D721Med (cell line): ENCODE measurements around the gene STX3.

Experiments
- DNase-seq: peaks from one replicate; pipeline ENCODE4 v3.0.0; 2011; ENCODE audit warnings: low spot score; ENCODE audit not compliant: insufficient read length
- FAIRE-seq: peaks from 2 replicates; lab custom pipeline; 2011; peaks lifted over from hg19 to GRCh38; lab: Jason Lieb, UNC
- CTCF ChIP-seq: IDR thresholded peaks from 2 replicates; pipeline ENCODE4 v1.5.1; 2012; ENCODE audit warnings: mild to moderate bottlenecking, control low read depth; ENCODE audit not compliant: insufficient read depth; ENCODE audit errors: missing control alignments

STX3 gene

GRCh38 chr11:59787816-59788215, 32.6 kb downstream of the STX3 start:
- DNase-seq (no peak), FAIRE-seq (no peak)
- TF ChIP-seq CTCF: no peak

GRCh38 chr11:59791639-59792038, 36.5 kb downstream of the STX3 start:
- no peak for FAIRE-seq

GRCh38 chr11:59792507-59792906, 37.3 kb downstream of the STX3 start:
- DNase-seq (no peak), FAIRE-seq (no peak)
- TF ChIP-seq CTCF: no peak

More at GRCh38 chr11:59791639-59792038, 36.5 kb downstream of the STX3 start:
- no peak for TF ChIP-seq CTCF
- DNase-seq: no peak

GRCh38 chr11:59794417-59794816, 39.2 kb downstream of the STX3 start:
- no peak for FAIRE-seq
- no peak for TF ChIP-seq CTCF
- DNase-seq: no peak

- FAIRE-seq (no peak), DNase-seq (no peak)
- TF ChIP-seq CTCF: no peak
Observed at GRCh38 chr11:59800390-59801025, 45.3 kb downstream of the STX3 start.

- DNase-seq (no peak), FAIRE-seq (no peak)
- TF ChIP-seq CTCF: no peak
Observed at GRCh38 chr11:59801160-59801706, 46.1 kb downstream of the STX3 start.

- DNase-seq: no peak
- FAIRE-seq: no peak
Observed at GRCh38 chr11:59801981-59802638, 46.9 kb downstream of the STX3 start.

More at GRCh38 chr11:59801981-59802638, 46.9 kb downstream of the STX3 start:
- no peak for TF ChIP-seq CTCF
